Activated T-helper 9 cell treated with anti-CD3 and anti-CD28 coated beads, Interleukin-2, amount 50 U/mL, for 16 hours (primary cell): ENCODE measurements around the gene ZDHHC21.

Experiments
- DNase-seq: peaks from one replicate; pipeline ENCODE4 v3.0.0-alpha.2; 2020; ENCODE audit warnings: low read depth

ZDHHC21 gene, protein sequence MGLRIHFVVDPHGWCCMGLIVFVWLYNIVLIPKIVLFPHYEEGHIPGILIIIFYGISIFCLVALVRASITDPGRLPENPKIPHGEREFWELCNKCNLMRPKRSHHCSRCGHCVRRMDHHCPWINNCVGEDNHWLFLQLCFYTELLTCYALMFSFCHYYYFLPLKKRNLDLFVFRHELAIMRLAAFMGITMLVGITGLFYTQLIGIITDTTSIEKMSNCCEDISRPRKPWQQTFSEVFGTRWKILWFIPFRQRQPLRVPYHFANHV

DNA sequence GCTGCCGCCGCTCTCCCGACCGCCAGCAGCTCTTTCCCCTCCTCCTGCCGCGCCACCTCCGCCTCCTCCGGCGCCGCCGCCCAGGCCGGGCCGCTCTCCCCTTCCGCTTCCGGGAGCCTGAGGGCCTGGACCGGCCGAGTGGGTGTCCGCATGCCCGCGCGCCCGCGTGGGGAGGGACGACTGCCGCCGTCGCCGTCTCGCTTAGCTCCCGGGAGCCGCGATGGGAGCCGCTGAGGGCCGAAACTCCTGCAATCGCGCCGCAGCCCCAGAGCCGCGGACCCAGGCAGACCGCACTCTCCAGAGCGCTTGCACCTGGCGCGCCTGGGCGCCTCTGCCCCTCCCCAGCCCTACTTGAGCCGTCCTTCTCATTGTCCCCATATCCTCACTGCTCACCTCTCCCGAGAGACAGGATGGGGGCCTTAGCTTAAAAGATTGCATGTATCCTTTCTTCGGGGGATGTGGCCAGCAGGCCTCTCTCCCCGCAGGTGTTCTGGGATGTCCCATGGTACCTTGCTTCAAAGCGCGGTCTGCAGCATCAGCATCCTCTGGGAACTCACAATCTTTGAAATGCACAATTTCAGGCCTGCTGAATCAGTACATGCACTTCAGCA lies at the start of gene ZDHHC21:
Gene ZDHHC21 (minus strand): TSS at position 182 of the 611 bp plus-strand sequence. CDS start 19,092 bp downstream, outside the sequence.
- DNase-seq: peak; percentile 40

DNA sequence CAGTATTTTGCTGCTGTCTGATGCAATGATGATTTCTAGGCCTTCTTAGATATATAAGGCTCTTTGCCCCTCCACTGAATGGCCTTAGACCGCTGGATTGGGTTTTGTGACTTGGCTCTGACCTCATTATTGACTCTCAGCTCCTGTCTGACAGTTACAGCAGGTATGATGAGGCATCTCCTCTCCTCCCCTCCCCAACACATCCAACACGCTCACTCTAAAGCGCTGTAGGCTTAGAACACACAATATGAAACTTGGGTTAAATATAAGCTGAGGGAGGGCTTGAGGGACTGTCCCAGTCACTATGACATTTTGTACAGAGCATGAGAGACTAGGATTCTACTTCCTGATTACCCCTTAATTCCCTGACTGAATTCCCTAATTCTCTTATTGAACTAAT lies 48.1 kb upstream of the ZDHHC21 start:
- no peak for DNase-seq

DNA sequence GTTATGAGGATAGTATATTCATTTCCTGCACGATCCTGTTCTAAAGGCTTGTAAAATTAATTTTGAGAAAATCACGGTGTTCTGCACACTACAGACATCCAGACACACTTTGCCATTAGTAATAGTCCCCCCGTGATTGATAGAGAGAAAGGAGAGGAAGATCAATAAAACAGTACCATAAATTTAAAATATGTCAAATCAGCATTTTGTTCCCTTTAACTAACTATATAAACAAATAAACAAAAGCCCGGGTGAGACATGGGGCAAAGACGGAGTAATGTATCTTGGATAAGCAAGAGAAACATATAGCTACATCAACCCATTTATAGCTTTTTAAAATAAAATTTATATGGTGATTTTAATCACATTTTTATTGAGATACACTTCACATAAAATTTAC lies 39.9 kb upstream of the ZDHHC21 start:
- DNase-seq: no peak

GRCh38 chr9:14731294-14731981 lies 38.2 kb upstream of the ZDHHC21 start:
- DNase-seq: no peak

DNA sequence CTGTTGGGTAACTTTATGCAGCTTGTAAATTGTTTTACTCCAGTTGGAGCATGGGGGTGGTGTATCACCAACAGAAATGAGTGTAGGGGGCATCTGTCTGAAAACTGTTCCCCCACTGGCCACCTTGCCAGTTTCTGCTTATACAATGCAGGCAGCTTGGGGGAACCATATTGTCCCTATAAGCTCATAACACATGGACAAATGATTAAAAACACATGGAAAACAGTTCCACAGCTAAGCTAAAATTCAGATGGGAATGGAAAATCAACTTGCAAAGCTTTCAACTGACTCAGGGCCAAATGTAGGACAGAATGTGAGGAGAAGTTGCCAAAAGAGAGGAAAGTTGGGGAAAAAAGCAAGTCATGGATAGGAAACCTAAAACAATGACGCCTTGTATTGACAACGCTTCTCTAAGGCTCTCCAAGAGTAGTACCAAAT lies 37.2 kb upstream of the ZDHHC21 start:
- no peak for DNase-seq

DNA sequence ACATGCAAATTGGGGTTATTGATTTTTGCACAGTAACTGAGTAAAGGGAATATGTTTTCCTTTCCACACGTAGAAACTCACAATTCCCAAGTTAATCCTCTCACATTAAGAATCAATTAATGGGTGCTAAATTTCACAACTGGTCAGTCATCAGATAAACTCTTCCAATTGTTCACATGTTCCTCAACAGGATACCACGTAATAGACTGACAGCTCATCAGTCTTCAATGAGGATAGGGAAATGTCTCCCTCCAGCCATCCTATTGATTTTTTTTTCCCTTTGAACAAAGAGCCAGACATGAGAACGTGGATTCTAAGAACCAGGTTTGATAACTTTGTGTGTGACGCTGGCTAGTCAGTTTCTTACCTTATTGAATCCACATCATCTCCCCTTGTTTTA lies 30.1 kb upstream of the ZDHHC21 start:
- no peak for DNase-seq

GRCh38 chr9:14722391-14723035 lies 29.3 kb upstream of the ZDHHC21 start, which contains the start of gene CER1:
CER1 (minus strand) TSS chr9:14722733; CDS start chr9:14722672, 61 bp downstream.
- DNase-seq: no peak

- no peak for DNase-seq
These were observed 26.1 kb upstream of the ZDHHC21 start for GRCh38 chr9:14719231-14719923.

DNA sequence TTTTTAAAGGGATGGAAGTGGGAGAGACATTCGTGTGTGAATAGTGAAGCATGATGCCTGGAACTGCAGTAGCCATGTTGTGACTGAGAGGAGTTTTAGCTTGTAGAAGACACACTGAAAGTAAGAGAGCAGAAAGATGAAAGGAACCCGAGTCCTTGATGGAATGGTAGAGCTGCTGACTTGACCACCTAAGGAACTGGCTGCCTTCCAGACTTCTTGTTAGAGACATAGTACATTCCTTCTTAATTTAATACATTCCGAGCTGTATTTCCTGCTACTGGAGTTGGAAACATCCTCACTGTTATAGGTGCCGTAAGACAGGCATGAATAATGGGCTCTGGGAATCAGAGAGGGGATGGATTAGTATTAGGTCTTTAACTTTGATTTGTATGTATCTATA lies 21.9 kb upstream of the ZDHHC21 start:
- DNase-seq: no peak

DNA sequence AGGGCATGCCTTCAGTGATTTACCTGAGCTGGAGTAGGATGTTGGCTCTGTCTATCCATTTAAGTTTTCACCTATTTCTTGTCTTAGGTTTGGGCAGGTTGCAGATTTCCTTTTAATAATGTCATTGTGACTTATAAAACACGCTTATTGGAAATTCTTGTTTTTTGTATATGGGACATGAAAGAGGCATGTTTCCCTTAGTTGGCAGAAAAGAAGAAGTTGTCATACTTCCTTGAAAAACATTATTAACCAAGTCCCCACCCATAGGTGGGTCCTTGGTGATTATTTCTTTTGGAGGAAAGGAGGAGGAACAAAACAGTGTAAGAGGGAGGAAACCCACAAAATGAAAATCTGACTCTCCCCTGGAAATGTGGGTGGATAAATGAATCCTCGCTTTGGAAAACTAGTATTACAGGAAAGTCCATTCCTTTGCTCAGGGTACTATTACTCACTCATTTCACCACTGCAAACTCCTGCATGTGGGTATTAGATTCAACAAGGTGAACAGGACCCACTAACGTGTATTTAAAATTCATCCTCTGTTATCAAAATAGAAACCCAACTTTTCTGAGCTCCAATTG lies 20.0 kb upstream of the ZDHHC21 start:
- DNase-seq: no peak

DNA sequence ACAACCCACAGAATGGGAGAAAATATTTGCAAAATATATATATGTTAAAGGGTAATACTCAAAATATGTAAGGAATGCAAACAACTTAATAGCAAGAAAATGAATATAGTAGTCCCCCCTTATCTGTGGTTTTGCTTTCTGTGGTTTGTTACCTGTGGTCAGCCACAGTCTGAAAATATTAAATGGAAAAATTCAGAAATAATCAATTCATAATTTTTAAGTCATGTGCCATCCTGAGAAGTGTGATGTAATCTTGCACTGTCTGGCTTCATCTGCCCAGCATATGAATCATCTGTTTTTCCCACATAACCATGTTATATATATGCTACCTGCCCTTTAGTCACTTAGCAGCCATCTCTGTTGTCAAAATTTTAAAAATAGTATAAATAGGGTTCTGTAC lies 17.6 kb upstream of the ZDHHC21 start:
- DNase-seq: no peak

GRCh38 chr9:14706530-14707140 lies 13.4 kb upstream of the ZDHHC21 start:
- no peak for DNase-seq

DNA sequence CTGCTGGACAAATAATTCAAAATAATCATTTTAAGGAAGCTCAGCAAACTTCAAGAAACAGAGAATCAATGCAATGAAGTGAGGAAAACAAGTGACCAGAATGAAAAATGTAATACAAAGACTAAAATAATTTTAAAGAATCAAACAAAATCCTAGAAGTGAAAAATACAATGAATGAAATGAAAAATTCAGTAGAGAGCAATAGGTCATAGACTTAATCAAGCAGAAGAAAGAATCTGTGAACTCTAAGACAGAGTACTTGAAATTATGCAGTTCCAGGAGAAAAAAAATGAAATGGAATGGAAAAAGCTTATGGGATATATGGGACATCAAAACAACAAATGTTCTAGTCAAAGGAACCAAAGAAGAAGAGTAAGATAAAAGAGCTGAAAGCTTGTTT lies 11.8 kb upstream of the ZDHHC21 start:
- no peak for DNase-seq

GRCh38 chr9:14704281-14704680 lies 11.0 kb upstream of the ZDHHC21 start:
- DNase-seq: no peak

DNA sequence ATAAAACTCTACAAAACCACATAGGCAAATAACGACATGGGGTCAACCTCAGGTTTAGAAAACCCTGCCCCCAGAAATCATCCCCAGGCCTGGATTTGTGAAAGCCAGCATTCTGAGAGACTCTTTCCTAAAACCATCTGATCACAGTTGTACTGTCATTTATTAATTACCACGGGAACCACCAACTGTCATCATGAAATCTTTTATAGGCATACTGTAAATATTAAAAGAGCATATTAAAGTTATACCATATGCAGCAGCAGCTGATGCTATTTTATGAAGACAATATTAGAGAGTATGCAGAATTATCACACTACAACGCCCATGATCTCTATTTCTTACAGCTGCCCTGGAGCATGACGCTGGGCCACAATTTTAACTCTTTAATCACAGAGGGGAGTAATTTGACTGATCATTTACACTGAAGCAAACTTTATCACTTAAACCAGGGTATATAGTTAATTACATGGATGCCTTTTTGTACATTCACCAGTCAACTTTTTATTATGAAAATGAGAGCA lies 9.0 kb upstream of the ZDHHC21 start:
- no peak for DNase-seq

DNA sequence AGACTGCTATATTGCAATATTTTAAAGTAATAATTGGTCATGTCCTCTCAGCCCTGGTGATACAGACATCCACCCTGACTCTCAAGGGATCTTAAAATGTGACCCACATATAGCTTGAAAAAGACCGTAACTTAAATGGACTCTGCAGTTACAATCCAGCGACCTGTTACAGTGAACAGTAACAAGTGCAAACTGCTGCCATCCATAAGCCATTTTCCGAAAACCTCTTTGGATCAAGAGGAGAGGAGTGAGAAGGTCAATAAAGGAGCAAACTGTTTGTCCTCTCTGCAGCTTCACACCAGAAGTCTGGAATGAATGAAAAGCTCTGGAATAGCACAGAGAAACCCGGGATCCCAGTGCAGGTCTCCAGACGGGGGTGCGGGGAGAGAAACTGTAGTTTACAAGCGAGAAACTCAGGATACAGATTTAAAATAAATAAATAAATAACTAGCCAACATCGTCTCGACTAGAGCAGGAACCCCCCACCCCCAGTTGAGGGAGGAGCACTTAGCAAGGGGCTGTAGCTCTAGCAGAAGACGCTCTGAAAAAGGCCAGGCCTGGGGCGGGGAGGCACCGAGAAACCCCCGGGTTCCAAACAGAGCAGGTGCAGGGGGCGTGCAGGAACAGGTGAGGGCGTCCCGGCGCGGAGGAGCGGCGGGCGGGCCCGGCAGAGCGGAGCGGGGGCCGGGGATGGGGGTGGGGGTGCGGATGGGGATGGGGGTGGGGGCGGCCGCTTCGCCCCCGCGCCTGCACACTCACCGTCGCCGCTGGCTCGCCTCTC lies 572 bp downstream of the ZDHHC21 start:
- no peak for DNase-seq

GRCh38 chr9:14690948-14691730 lies 2.1 kb downstream of the ZDHHC21 start:
- DNase-seq: no peak

DNA sequence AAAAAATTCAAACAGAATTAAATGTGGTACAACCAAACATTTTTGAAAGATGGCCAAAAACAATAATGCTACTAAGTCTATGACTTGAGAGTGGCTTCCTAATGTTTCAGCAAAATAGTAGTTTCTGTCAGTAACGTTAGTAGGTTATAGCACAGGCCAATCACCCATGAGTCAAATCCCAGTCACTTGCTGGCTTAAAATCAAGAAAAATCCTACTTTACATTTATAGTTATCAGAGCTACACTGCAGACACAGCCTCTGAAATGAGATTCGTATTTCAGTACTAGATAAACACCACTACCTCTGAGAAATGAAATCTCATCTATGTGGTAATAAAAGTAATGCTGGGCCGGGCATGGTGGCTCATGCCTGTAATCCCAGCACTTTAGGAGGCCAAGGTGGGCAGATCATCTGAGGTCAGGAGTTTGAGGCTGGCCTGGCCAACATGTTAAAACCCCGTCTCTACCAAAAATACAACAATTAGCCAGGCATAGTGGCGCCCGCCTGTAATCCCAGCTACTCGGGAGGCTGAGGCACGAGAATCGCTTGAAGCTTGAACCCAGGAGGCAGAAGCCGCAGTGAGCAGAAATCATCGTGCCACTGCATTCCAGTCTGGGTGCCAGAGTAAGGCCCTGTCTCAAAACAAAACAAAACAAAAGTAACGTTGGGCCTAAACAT lies 6.1 kb downstream of the ZDHHC21 start:
- DNase-seq: no peak

DNA sequence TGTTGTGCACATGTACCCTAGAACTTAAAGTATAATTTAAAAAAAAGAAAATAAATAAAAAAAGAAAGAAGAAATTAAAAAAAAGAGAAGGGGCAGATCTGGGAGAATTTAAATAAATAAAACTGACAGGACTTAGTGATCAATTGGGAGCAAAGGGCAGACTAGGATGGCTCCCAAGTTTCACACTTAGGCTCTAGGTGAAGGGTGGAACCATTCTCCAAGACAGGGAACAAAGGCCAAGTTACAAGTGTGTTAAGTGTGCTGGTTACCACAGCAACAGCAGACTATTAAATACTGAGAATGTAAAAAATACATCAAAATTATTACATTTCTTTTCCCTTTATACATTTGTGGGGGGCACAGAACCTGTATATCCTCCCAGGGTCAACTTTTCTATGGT lies 7.1 kb downstream of the ZDHHC21 start:
- no peak for DNase-seq
